ENCODE data around the gene TSPAN10. TPM values are rescaled to one million over a fixed set of nuclear protein-coding genes. Genes with fewer than 3 reads are reported as not detected.

The TSPAN10 gene
- total RNA-seq: 2.5 and 2.6 TPM in 2 replicates

GRCh38 chr17:81636505-81637288 is at the start of gene TSPAN10, which contains the start of gene NPLOC4:
Gene TSPAN10, plus strand, starts transcription at chr17:81637196. Its CDS starts 5,217 bp downstream, at chr17:81642413.
Gene NPLOC4, minus strand, starts transcription at chr17:81637112. Its CDS starts 182 bp downstream, at chr17:81636930.

DNA sequence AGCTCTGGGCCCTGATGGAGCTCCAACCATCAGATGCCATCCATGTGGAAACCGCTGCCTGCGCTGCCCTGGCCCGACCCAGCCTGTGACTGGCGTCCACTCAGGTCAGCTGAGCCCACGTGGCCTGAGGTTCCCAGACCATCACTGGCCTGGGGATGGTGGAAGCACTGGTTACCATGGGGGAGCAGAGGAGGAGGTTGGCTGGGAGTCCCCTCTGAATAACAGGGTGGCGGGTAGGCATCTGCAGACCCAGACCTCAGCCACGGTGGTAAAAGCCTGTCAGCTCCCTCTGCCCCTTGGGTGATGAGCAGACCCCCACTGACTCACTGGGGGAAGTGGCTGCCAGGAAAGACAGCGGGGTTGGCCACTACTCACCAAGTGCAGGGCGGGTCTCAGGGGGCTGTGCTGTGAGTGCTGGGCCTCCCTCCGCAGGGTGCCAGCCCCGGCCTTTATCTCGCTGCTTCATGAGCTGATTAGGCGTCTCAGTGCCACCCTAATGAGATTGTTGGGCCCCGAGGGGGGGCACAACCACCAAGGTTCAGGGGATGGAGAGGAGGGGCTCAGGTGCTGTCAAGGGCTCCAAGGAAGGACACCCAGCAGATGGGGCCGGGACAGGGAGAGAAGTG is 19.2 kb downstream of the TSPAN10 start, which contains the start of gene PDE6G:
Gene PDE6G (minus strand): TSS at position 425 of the 626 bp plus-strand sequence. CDS start 3,237 bp downstream, outside the sequence.

DNA sequence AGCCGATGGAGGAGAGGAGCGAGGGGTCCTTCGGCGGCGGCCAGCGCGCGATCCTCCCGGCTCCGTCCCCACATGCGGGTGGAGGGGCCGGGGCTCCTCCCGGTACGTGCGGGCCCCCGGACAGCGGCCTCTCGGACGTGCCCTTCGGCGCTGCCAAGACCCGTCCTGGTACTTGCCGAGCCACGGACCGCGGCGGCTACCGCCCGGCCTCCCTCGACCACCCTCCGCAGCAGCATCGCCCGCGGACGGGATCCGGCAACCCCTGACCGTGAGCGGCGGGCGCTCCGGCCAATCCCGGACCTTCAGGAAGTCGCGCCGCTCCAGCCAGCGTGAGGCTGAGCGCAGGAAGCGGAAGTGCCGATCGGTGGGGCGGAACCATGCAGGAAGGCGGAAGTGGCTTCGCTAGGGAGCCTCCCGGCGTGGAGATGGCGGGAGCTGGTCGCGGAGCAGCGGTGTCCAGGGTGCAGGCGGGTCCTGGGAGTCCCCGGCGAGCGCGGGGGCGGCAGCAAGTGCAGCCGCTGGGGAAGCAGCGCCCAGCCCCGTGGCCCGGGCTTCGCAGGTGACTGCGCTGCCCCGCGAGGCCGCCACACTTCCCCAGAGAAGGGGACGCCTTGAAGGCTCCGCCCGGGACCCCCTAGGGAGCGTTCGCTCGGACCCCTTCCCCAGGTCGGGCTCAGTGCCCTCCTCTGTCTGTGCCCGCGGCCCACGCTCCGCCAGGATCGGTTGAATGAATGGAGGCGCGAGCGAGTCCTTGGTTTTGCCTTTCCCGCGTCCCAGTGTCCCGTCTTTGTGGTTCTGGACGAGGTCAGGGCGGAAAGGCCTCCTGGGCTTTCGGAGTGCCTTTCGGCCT is 29.6 kb downstream of the TSPAN10 start, which contains the start of the genes CCDC137 and OXLD1:
Gene CCDC137 (plus strand): TSS at position 396 of the 850 bp plus-strand sequence. CDS start 30 bp downstream, at position 426.
Gene OXLD1 (minus strand): TSS at position 264 of the 850 bp plus-strand sequence. CDS start 28 bp downstream, at position 236.

GRCh38 chr17:81683584-81684441 is 46.8 kb downstream of the TSPAN10 start, which contains the start of the genes ARL16 and HGS:
Gene ARL16, minus strand, starts transcription at chr17:81683797. Its CDS starts 44 bp downstream, at chr17:81683753.
Gene HGS, plus strand, starts transcription at chr17:81684011. Its CDS starts 56 bp downstream, at chr17:81684067.

Other genes starting within 250 kb of the TSPAN10 start
- 7.4 and 7.6 TPM in 2 replicates for gene BAHCC1, start 241.7 kb upstream of the TSPAN10 start, total RNA-seq
- 7,025 and 10,804 TPM in 2 replicates for gene ACTG1, start 124.4 kb upstream of the TSPAN10 start, total RNA-seq
- gene FSCN2, start 108.8 kb upstream of the TSPAN10 start, total RNA-seq: 2.0 and 4.6 TPM in 2 replicates
- gene FAAP100, start 84.8 kb upstream of the TSPAN10 start, total RNA-seq: 19.9 and 25.0 TPM in 2 replicates
- 58.0 and 77.1 TPM in 2 replicates for gene NPLOC4, start 84 bp upstream of the TSPAN10 start, total RNA-seq
- gene PDE6G, start 19.3 kb downstream of the TSPAN10 start, total RNA-seq: 0.17 TPM in 1 of 2 replicates, not detected in the other
- 35.5 and 37.7 TPM in 2 replicates for gene OXLD1, start 29.4 kb downstream of the TSPAN10 start, total RNA-seq
- 8.3 and 9.5 TPM in 2 replicates for gene CCDC137, start 29.5 kb downstream of the TSPAN10 start, total RNA-seq
- gene ARL16, start 46.6 kb downstream of the TSPAN10 start, total RNA-seq: 21.0 and 33.6 TPM in 2 replicates
- gene HGS, start 46.8 kb downstream of the TSPAN10 start, total RNA-seq: 94.4 and 131 TPM in 2 replicates
- gene MRPL12, start 66.2 kb downstream of the TSPAN10 start, total RNA-seq: 6.8 and 12.4 TPM in 2 replicates
- gene SLC25A10, start 75.1 kb downstream of the TSPAN10 start, total RNA-seq: 6.6 and 19.3 TPM in 2 replicates
- not detected in 2 replicates for gene GCGR, start 167.0 kb downstream of the TSPAN10 start, total RNA-seq
- gene MCRIP1, start 196.1 kb downstream of the TSPAN10 start, total RNA-seq: 80.3 and 126 TPM in 2 replicates
- gene PPP1R27, start 197.9 kb downstream of the TSPAN10 start, total RNA-seq: 0.17 TPM in 1 of 2 replicates, not detected in the other
- gene P4HB, start 223.3 kb downstream of the TSPAN10 start, total RNA-seq: 1,342 and 1,881 TPM in 2 replicates
- gene ARHGDIA, start 234.1 kb downstream of the TSPAN10 start, total RNA-seq: 187 and 318 TPM in 2 replicates

All from smooth muscle cell of trachea (primary cell).